Astrocyte of the cerebellum (primary cell): ENCODE data around the gene CLIP3.

Experiments
- DNase-seq: peaks from one replicate; pipeline ENCODE4 v3.0.0-alpha.2; 2011; ENCODE audit warnings: low read depth
- H3K4me3 ChIP-seq: 2 replicates; pipeline ENCODE4 v1.5.1; 2011; ENCODE audit warnings: mild to moderate bottlenecking, low read depth, low read length, moderate library complexity
- CTCF ChIP-seq: IDR thresholded peaks from 2 replicates; pipeline ENCODE4 v1.5.1; 2012; ENCODE audit warnings: low read length, low read depth, moderate library complexity, mild to moderate bottlenecking; ENCODE audit errors: missing control alignments
- in situ Hi-C: cut with HindIII; loops from 2 replicates; pipeline ENCODE4 v1.10.0; 2017; ENCODE audit warnings: low sequenced_read_pairs

Gene CLIP3

GRCh38 chr19:36030264-36031148 lies 2.2 kb downstream of the CLIP3 start:
- DNase-seq = no peak
- TF ChIP-seq CTCF = peak; percentile 9

GRCh38 chr19:36028313-36029041 lies 4.2 kb downstream of the CLIP3 start:
- DNase-seq = no peak
- TF ChIP-seq CTCF = no peak
- H3K4me3 ChIP-seq = no peak overlapping the region
- in situ Hi-C loops = no loop called here

More at GRCh38 chr19:36030264-36031148, 2.2 kb downstream of the CLIP3 start:
- in situ Hi-C loops = no loop called here
- no peak overlapping the region for H3K4me3 ChIP-seq

- TF ChIP-seq CTCF = no peak
- in situ Hi-C loops = no loop called here
- no peak for DNase-seq
These were observed 5.0 kb downstream of the CLIP3 start for GRCh38 chr19:36027696-36028095.

GRCh38 chr19:36026091-36026876 lies 6.4 kb downstream of the CLIP3 start:
- in situ Hi-C loops = no loop called here
- no peak for TF ChIP-seq CTCF
- no peak overlapping the region for H3K4me3 ChIP-seq
- DNase-seq = no peak

More at GRCh38 chr19:36027696-36028095, 5.0 kb downstream of the CLIP3 start:
- no peak overlapping the region for H3K4me3 ChIP-seq

GRCh38 chr19:36025541-36025940 lies 7.1 kb downstream of the CLIP3 start:
- DNase-seq = no peak
- no peak overlapping the region for H3K4me3 ChIP-seq
- no peak for TF ChIP-seq CTCF
- in situ Hi-C loops = no loop called here

GRCh38 chr19:36023432-36023831 lies 9.2 kb downstream of the CLIP3 start:
- in situ Hi-C loops = no loop called here
- no peak overlapping the region for H3K4me3 ChIP-seq
- no peak for TF ChIP-seq CTCF
- DNase-seq = no peak
